ENCODE results near the gene ACSM2B.
A peak's percentile ranks its signal among the peaks of the same experiment; 100 is the strongest.
"Not testable (repeated sequence)": the region's sequence is repeated elsewhere in the genome, so short reads cannot be mapped to it uniquely, and the experiment has no call there.

Gene ACSM2B

GRCh38 chr16:20592780-20593179, 16.6 kb upstream of the ACSM2B start:
- DNase-seq = not testable (repeated sequence)

GRCh38 chr16:20589486-20589885, 13.3 kb upstream of the ACSM2B start:
- not testable (repeated sequence) for DNase-seq

GRCh38 chr16:20587645-20588074, 11.5 kb upstream of the ACSM2B start:
- DNase-seq = not testable (repeated sequence)

- not testable (repeated sequence) for DNase-seq
Observed at GRCh38 chr16:20586716-20587115, 10.5 kb upstream of the ACSM2B start.

DNA sequence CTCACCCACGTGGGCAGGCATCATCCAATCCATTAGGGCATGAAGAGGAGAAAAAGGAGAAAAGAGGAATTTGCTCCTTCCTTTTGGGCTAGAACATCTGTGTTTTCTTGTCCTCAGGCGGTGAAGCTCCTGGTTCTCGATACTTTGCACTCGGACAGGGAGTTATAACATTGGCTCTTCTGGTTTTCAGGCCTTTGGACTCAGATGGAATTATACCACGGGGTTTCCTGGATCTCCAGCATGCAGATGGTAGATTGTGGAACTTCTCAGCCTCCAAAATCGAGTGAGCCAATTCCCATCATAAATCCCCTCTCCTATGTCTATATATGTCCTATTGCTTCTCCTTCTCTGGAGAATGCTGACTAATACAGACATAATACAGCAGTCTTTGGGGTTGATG, 9.9 kb upstream of the ACSM2B start:
- not testable (repeated sequence) for DNase-seq

- DNase-seq = not testable (repeated sequence)
Observed at GRCh38 chr16:20580487-20581259, 4.5 kb upstream of the ACSM2B start.

DNA sequence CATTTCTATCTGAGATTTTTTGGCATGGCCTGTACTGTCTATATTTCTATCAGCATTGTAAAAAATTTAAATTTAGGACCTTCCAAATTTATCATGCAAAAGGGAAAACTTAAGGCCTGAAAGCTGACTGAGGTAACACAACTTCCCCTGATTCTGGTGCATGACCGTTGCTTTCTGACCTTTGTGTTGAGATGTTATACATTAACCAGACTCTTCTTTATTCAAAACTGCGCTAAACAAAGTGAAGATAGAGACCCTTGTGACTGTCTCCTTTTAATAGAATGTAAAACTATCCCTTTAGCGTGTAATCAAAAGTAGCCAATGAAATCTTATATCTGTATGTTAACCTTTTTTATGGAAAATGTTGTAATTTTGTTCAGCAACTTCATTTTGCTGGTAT, 1.9 kb upstream of the ACSM2B start:
- DNase-seq = not testable (repeated sequence)

GRCh38 chr16:20569117-20569651, 7.0 kb downstream of the ACSM2B start:
- not testable (repeated sequence) for DNase-seq

DNA sequence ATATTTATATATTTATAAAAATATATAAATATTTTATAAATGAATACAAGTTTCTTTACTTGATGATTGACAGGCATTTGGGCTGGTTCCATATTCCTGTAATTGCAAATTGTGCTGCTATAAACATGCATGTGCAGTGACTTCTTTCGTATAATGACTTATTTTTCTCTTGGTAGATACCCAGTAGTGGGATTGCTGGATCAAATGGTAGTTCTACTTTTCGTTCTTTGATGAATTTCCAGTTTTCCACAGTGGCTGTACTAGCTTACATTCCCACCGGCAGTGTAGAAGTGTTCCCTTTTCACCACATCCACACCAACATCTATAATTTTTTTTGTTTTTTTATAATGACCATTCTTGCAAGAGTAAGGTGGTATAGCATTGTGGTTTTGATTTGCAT, 7.8 kb downstream of the ACSM2B start:
- DNase-seq = no peak

- DNase-seq = no peak
Observed at GRCh38 chr16:20566864-20567263, 9.3 kb downstream of the ACSM2B start.

DNA sequence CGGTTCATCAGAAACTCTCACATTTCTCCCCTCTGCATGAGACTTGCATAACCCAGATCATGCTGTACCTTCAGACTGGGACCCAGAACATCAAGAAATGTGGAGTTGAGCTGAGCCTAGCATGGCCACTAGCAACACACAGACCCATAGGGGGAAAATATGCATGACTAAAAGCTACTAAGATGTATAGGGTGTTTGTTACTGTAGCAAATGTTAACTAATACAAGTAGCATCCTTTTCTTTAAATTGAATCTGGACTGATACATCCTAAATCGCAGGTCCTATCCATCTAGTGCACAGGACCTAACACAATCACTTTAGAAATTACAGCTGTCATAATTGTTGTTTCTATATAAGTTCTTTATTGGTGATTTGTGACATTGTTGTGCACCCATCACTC, 10.8 kb downstream of the ACSM2B start:
- DNase-seq = not testable (repeated sequence)

- not testable (repeated sequence) for DNase-seq
Observed at GRCh38 chr16:20564218-20564617, 11.9 kb downstream of the ACSM2B start.

DNA sequence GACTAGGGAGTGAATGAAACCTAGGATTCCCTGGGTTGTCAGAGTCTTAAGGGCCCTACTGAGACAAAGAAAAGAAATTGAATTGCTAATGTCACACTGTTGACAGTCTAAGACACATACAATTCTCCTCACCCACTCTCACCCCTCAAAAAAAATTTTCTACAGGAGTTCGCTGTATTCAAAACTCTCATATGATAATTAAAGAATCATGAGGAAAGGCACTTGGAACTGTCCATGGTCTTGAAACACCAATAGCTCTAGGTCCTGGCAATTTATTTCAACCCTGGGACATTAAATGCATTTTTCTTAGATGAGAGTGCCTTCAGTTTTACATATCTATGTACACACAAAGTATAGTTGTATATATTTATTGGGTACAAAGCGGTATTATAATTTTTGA, 20.5 kb downstream of the ACSM2B start:
- DNase-seq = not testable (repeated sequence)

DNA sequence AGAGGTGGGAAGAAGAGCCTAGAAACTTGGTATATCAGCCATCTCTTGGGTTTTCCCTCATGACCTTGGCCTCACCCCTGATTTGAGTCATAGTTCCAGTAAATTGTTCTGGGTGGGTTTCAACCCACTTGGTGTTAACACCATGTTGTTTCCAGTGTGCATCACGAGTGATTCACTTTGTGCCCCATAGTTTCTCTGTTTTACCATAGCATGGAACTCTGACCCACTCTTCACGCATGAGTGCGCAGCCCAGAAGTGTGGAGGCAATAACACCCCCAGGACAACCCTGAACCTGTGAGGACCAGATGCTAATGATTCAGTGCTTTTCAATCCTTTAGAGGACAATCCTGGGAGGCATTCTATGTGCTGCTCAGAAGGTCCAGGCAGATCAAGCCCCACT, 21.5 kb downstream of the ACSM2B start:
- DNase-seq = not testable (repeated sequence)

DNA sequence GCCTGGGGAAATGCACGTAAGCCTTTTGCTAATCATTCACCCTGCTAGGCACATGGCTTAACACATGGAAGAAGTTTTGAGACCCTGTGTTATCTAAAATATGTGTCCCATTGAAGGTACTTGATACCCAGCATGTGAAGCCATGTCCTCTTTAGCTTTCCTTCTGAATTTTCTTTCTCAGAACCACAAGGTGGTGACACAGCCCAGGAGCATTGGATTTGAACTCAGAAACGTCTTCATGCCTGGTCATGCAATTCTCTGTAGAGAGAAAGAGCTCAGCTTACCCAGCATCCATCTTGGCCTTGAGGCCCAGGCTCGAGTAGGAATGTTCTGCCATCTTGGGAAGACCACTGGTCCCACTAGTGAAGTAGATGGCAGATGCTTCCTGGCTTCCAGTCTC, 22.7 kb downstream of the ACSM2B start:
- DNase-seq = peak; percentile 17

DNA sequence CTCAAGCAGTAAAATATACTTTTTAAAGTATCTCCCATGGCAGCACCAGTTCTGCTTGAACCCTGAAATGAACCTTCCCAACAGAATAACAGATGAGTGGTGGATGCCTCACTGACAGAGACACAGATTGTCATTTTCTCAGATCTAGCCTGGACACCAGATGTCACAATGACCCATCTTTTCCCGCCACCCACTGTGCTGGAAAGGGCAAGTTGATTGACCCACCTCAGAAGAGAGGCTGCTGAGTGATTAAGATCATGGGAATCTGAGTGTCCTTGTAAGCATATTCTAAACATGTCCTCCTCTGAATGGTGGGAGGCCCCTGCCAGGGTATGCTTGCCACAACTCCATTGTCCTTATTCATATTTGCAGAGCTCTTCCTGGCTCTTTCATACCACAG, 29.2 kb downstream of the ACSM2B start:
- not testable (repeated sequence) for DNase-seq

- not testable (repeated sequence) for DNase-seq
Observed at GRCh38 chr16:20546278-20546853, 29.8 kb downstream of the ACSM2B start.

DNA sequence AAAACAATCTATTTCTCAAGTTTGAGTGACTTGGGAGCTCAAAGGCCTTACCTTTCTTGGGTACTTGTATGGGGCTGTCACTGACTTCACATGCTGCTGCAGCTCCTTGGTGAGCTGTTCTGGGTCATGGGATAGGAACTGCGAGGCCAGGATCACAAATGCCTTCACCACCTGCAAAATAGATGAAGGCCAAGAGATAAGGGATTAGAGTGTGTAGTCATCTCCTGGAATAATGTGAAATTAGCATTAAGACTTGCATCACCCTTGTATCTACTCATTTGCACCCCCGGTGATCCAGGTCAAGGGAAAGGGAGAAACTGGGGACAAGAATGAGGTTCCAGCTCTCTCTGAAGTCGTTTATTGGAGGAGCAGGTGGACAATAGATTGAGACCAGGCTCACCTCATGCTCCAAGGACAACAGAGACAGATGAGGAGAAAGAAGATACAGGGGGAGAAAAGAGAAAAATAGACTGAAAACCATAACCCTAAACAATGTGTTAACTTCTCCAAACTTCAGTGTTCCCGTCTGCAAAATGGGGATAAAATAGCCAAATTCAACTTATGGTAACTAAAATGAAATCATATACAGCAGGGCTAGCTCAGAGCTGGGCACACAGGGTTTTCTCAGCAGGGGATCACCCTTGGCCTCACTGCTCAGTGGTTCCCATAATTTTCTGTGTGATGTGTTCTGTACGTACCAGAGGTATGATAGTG, 35.4 kb downstream of the ACSM2B start:
- DNase-seq = peak; percentile 11

GRCh38 chr16:20538687-20539086, 37.5 kb downstream of the ACSM2B start:
- DNase-seq = no peak

DNA sequence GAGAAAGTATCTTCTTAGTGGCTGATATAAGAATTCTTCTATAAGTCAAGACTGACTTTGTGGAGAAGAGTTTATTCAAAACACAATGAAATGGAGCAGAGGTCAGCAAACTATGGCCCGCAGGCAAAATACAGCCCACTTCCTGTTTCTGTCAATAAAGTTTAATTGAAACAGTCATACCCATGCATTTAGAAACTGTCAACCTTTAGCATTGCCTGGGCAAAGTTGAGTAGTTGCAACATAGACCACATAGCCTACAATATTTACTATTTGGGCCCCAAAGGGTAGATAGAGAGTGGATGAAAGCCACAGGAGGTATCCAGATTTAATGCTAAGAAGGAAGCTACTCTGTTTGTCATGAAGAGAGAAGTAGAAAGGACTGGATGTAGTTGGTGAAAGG, 38.0 kb downstream of the ACSM2B start:
- DNase-seq = no peak

DNA sequence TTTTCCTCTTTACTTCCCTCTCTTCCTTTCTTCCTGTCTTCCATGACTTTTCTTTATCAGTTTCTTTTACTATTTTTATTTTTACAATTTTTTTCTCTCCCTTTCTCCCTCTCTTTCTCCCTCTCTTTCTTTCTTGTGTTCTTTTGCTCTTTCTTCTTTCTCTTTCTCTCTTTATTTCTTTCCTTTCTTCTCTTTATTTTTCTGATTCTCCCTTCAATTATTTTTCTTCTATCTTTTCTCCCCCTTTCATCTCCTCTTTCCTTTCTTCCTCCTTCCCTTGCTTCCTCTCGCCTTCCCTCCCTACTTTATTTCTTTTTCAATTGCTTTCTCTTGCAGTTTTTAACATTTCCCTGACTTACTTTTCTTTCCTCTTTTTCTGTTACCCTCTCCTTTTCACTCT, 39.5 kb downstream of the ACSM2B start:
- not testable (repeated sequence) for DNase-seq

- DNase-seq = not testable (repeated sequence)
Observed at GRCh38 chr16:20532284-20532792, 43.8 kb downstream of the ACSM2B start.

GRCh38 chr16:20531795-20532194, 44.4 kb downstream of the ACSM2B start:
- DNase-seq = not testable (repeated sequence)

Measured in OCI-M1 (cell line).